Esophagus squamous epithelium (tissue), 5 donors: ENCODE data around the gene OR51B6. TPM values are rescaled to one million over a fixed set of nuclear protein-coding genes. Genes with fewer than 3 reads are reported as not detected.

ENCODE experiments used
- DNase-seq: peaks from one replicate; lab custom pipeline; 2025; lab: John Stamatoyannopoulos, UW
- H3K27ac ChIP-seq, 4 donors: fragments of 200-600 bp; sonication (generic); one replicate each; pipeline ENCODE4 v1.5.1; 2016 to 2019; ENCODE audit warnings: mild to moderate bottlenecking in 1 of 4
- H3K27me3 ChIP-seq, 4 donors: fragments of 200-600 bp; sonication (generic); 1 replicate in 3 of 4; 2 replicates in 1 of 4; pipeline versions ENCODE4 v1.5.1 to v1.6.0; 2017 to 2021; ENCODE audit warnings: antibody characterized with exemption in 1 of 4
- H3K36me3 ChIP-seq, 3 donors: fragments of 200-600 bp; sonication (generic); one replicate each; pipeline ENCODE4 v1.5.1; 2016 to 2019
- H3K4me1 ChIP-seq, 3 donors: fragments of 200-600 bp; sonication (generic); one replicate each; pipeline ENCODE4 v1.5.1; 2017 to 2019
- H3K4me3 ChIP-seq, 4 donors: fragments of 200-600 bp; sonication (generic); 1 replicate in 3 of 4; 2 replicates in 1 of 4; pipeline ENCODE4 v1.5.1; 2016 to 2019; ENCODE audit warnings: mild to moderate bottlenecking in 2 of 4, moderate library complexity in 1 of 4
- H3K9me3 ChIP-seq, 3 donors: fragments of 200-600 bp; sonication (generic); one replicate each; pipeline ENCODE4 v1.5.1; 2016 to 2019
- POLR2A ChIP-seq, 4 donors: fragments of 450-650 bp; IDR thresholded peaks; one replicate each; pipeline ENCODE4 v1.6.1; 2017; ENCODE audit warnings: antibody characterized with exemption in 4 of 4, mild to moderate bottlenecking in 4 of 4, moderate library complexity in 3 of 4
- whole genome bisulfite sequencing, 2 donors: methylation state at CpG; one replicate each; pipeline ENCODE4 v1.1.5; 2018; 5-methylcytosine and 5-hydroxymethylcytosine counted together
- intact Hi-C: fragments of 100-400 bp; cut with DNase I; formaldehyde crosslinking; loops from one replicate; pipeline ENCODE4 v1.15.0; 2022
- total RNA-seq, 4 donors: library from RNA; depleted of rRNA; stranded (reverse); fragments of >200 nt; gene quantifications; one replicate each; pipeline ENCODE4 v1.1.0, GENCODE V29; 2016
- TF ChIP-seq, protein P1 (sequence below), 6 experiments: fragments of 450-650 bp in 4 of 6; fragments of 200-600 bp in 2 of 6; sonication (generic) in 2 of 6; IDR thresholded peaks; one replicate each; pipeline ENCODE4 v1.5.1; 2016 to 2019; ENCODE audit warnings: antibody characterized with exemption in 6 of 6, mild to moderate bottlenecking in 4 of 6, moderate library complexity in 4 of 6
- donor health status: DM: yes; HTN: yes; CAD: no.

OR51B6 gene, protein sequence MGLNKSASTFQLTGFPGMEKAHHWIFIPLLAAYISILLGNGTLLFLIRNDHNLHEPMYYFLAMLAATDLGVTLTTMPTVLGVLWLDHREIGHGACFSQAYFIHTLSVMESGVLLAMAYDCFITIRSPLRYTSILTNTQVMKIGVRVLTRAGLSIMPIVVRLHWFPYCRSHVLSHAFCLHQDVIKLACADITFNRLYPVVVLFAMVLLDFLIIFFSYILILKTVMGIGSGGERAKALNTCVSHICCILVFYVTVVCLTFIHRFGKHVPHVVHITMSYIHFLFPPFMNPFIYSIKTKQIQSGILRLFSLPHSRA
- total RNA-seq, result not detected

DNA sequence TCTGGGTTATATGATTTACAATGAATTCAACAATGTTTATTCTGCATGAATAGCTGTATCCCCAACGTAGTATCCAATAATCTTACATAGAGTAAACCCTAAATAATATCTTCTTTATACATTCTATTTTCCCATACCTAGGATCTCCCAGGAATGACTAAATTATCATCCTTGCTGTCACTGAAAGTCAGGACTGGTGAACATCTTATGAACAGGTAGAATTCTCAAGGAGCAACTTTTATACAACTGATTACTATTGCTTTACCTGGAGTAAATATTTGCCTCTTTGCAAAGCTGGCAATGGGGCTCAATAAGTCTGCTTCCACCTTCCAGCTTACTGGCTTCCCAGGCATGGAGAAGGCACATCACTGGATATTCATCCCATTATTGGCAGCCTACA is at the start of gene OR51B6:
Gene OR51B6, plus strand, starts transcription at position 301 of the 400 bp plus-strand sequence. Its CDS starts 0 bp downstream, at position 301.
- TF ChIP-seq POLR2A (IDR thresholded peaks at IDR 0.05), result no peak
- TF ChIP-seq, protein P1, sequence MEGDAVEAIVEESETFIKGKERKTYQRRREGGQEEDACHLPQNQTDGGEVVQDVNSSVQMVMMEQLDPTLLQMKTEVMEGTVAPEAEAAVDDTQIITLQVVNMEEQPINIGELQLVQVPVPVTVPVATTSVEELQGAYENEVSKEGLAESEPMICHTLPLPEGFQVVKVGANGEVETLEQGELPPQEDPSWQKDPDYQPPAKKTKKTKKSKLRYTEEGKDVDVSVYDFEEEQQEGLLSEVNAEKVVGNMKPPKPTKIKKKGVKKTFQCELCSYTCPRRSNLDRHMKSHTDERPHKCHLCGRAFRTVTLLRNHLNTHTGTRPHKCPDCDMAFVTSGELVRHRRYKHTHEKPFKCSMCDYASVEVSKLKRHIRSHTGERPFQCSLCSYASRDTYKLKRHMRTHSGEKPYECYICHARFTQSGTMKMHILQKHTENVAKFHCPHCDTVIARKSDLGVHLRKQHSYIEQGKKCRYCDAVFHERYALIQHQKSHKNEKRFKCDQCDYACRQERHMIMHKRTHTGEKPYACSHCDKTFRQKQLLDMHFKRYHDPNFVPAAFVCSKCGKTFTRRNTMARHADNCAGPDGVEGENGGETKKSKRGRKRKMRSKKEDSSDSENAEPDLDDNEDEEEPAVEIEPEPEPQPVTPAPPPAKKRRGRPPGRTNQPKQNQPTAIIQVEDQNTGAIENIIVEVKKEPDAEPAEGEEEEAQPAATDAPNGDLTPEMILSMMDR (IDR thresholded peaks at IDR 0.05), result no peak
- H3K4me3 ChIP-seq, result no peak within 1 kb of the TSS
- H3K27ac ChIP-seq, result no peak within 1 kb of the TSS
- intact Hi-C loops, result no loop called here
- H3K36me3 ChIP-seq, result no peaks in the 10 kb centered on the region
- H3K27me3 ChIP-seq, result no peaks in the 10 kb centered on the region
- WGBS, 2 donors, result 29% methylated on average over 1 of the region's 1 CpG
- no peaks in the 10 kb centered on the region for H3K9me3 ChIP-seq
- no peak for DNase-seq
- H3K4me1 ChIP-seq, result no peaks in the 10 kb centered on the region

DNA sequence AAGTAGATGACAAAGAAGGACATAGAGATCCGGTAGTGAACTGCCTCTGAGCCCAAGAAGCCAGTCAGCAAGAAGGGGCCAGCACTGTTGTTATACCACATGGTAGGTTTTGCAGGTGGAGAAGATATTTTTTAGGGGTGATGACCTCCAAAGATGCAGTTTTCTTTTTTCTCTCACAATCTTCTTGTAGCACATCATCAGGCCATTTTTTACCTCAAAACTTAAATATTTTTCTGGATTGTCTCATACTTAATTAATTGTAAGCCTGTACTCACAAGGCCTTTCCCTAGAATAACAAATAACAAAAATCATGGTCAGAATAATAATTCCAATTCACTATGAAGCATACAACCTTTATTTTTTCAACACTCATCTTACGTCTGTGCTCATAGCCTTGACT is 49.5 kb upstream of the OR51B6 start, which contains the start of gene OR51B4:
Gene OR51B4, minus strand, starts transcription at position 101 of the 400 bp plus-strand sequence. Its CDS starts 0 bp downstream, at position 101.
- Histone ChIP-seq H3K36me3 (no peaks in the 10 kb centered on the region), H3K9me3 (no peaks in the 10 kb centered on the region), H3K27me3 (no peaks in the 10 kb centered on the region), H3K27ac (no peak within 1 kb of the TSS), H3K4me3 (no peak within 1 kb of the TSS), H3K4me1 (no peaks in the 10 kb centered on the region)
- no peak for TF ChIP-seq POLR2A (IDR thresholded peaks at IDR 0.05)
- TF ChIP-seq, protein P1 (IDR thresholded peaks at IDR 0.05), result no peak
- WGBS, 2 donors, result 79 to 81% methylated on average over 2 of the region's 2 CpGs
- DNase-seq, result no peak
- intact Hi-C loops, result no loop called here

DNA sequence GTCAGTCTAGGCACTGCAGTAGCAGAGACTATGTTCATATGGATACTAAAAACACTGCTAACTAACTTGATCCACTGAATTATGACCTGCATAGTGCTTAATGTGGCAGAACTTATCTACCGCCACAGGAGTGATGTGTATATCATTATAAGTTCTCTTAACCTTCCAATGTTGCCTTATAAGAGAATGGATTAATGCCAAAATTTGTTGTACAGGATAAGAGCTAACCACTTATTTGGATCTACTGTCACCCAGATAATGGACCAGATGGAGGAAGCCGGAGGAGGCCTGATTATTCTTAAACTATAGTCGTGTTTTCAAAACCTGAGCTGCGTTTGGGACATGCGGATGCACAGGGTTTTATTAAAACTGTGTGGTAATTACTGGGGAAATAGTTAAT is 47.7 kb upstream of the OR51B6 start:
- H3K36me3 ChIP-seq, result no peaks in the 10 kb centered on the region
- 79 to 80% methylated on average over 5 of the region's 5 CpGs for WGBS, 2 donors
- no peaks in the 10 kb centered on the region for H3K4me1 ChIP-seq
- H3K27me3 ChIP-seq, result no peaks in the 10 kb centered on the region
- no peak overlapping the region for H3K4me3 ChIP-seq
- no peak for DNase-seq
- no peak overlapping the region for H3K27ac ChIP-seq
- no peak for TF ChIP-seq POLR2A (IDR thresholded peaks at IDR 0.05)
- TF ChIP-seq, protein P1 (IDR thresholded peaks at IDR 0.05), result no peak
- intact Hi-C loops, result no loop called here
- H3K9me3 ChIP-seq, result no peaks in the 10 kb centered on the region

DNA sequence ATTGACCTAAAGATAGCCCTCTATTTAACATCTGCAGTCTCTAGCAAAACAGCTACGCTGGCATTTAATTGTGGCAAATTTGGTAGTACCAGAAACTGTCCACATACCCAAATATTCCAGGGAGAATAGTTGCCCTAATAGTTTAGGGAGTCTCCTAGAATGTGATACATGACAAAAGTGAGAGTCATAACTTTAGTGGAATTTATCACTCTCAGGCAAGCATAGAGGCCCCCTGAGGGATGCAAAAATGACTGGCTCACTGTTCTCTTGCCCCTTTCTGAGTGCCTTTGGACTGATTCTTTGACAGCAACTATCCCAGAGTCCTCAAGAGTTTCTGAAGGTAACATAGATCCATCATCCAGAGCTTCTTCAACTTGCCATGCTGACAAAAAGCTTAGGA is 47.3 kb upstream of the OR51B6 start:
- Histone ChIP-seq H3K27me3 (no peaks in the 10 kb centered on the region), H3K27ac (no peak overlapping the region), H3K4me3 (no peak overlapping the region), H3K9me3 (no peaks in the 10 kb centered on the region), H3K36me3 (no peaks in the 10 kb centered on the region), H3K4me1 (no peaks in the 10 kb centered on the region)
- TF ChIP-seq, protein P1 (IDR thresholded peaks at IDR 0.05), result no peak
- 83 to 100% methylated on average over 1 of the region's 1 CpG for WGBS, 2 donors
- intact Hi-C loops, result no loop called here
- DNase-seq, result no peak

DNA sequence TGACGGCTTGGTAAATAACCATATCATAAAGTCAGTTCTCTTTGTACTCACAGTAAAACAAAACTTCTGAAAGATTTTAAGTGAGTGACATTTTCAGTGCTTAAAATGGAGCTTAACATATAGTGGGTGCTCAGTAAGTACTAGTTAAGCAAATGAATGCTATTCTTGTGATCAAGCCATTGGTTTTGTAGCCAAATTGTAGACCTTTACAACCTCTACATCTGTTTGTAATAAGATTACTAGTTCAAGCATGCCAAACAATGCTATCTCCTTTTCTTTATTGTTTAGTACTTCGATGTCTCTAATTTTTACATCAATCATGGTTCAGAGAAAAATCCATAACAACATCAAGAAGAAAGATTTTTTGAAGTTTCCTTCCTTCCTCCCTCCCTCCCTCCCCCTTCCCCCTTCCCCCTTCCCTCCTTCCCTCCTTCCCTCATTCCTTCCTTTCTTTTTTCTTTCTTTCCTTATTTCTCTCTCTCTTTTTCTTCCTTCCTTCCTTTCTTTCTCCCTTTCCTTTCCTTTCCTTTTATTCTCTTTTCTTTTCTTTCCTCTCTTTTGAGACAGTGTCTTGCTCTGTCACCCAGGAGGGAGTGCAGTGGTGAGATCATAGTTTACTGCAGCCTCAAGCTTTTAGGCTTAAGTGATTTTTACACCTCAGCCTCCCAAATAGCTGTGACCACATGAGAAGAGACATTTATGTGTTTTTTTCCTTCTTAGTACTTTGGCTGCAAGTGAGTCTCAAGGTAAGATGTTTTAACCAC is 43.9 kb upstream of the OR51B6 start:
- Histone ChIP-seq H3K4me1 (no peaks in the 10 kb centered on the region), H3K9me3 (no peaks in the 10 kb centered on the region), H3K4me3 (no peak overlapping the region), H3K36me3 (no peaks in the 10 kb centered on the region), H3K27ac (no peak overlapping the region), H3K27me3 (no peaks in the 10 kb centered on the region)
- DNase-seq, result no peak
- intact Hi-C loops, result no loop called here
- TF ChIP-seq, protein P1 (IDR thresholded peaks at IDR 0.05), result no peak
- TF ChIP-seq POLR2A (IDR thresholded peaks at IDR 0.05), result no peak
- WGBS, 2 donors, result 45 to 59% methylated on average over 2 of the region's 2 CpGs
